Fibroblast of lung (primary cell): ENCODE results near the gene LRRC17. TPM values are rescaled to one million over a fixed set of nuclear protein-coding genes. Genes with fewer than 3 reads are reported as not detected.
A peak's percentile ranks its signal among the peaks of the same experiment; 100 is the strongest.

Experiments
- DNase-seq, 2 donors: peaks; one replicate each; pipeline versions ENCODE4 v3.0.0 to v3.0.0-alpha.2; 2010; ENCODE audit warnings: low read depth in 2 of 2
- H2AFZ ChIP-seq: 2 replicates; pipeline ENCODE4 v1.5.1; 2012; ENCODE audit warnings: low read length, control low read depth, inconsistent platforms
- H3K27ac ChIP-seq: 2 replicates; pipeline ENCODE4 v1.5.1; 2011; ENCODE audit warnings: low read length, control low read depth; ENCODE audit not compliant: insufficient read depth
- H3K27me3 ChIP-seq: 2 replicates; pipeline ENCODE4 v1.5.1; 2011; ENCODE audit warnings: mild to moderate bottlenecking, low read length; ENCODE audit not compliant: control insufficient read depth, insufficient read depth
- H3K36me3 ChIP-seq: 2 replicates; pipeline ENCODE4 v1.5.1; 2011; ENCODE audit warnings: low read length; ENCODE audit not compliant: control insufficient read depth, insufficient read depth
- H3K4me1 ChIP-seq: 2 replicates; pipeline ENCODE4 v1.5.1; 2011; ENCODE audit warnings: low read length; ENCODE audit not compliant: control insufficient read depth, insufficient read depth; ENCODE audit errors: extremely low read depth
- H3K4me2 ChIP-seq: 2 replicates; pipeline ENCODE4 v1.5.1; 2011; ENCODE audit warnings: low read length, control low read depth; ENCODE audit not compliant: insufficient read depth; ENCODE audit errors: extremely low read depth
- H3K4me3 ChIP-seq, 4 experiments: fragments of 200-600 bp in 1 of 4; sonication (generic) in 1 of 4; replicated peaks in 1 of 4; 2 replicates each; pipeline ENCODE4 v1.5.1; 2011 to 2016; ENCODE audit warnings: low read length in 4 of 4, low read depth in 3 of 4, mild to moderate bottlenecking in 3 of 4, control low read depth in 2 of 4, inconsistent platforms in 1 of 4, mixed read lengths in 1 of 4; ENCODE audit not compliant: insufficient read depth in 1 of 4; ENCODE audit errors: control extremely low read depth in 1 of 4
- H3K79me2 ChIP-seq: 2 replicates; pipeline ENCODE4 v1.5.1; 2012; ENCODE audit warnings: mild to moderate bottlenecking, low read length, inconsistent platforms; ENCODE audit not compliant: control insufficient read depth, insufficient read depth
- H3K9ac ChIP-seq: 2 replicates; pipeline ENCODE4 v1.5.1; 2011; ENCODE audit warnings: mild to moderate bottlenecking, low read length, control low read depth; ENCODE audit not compliant: insufficient read depth
- H3K9me3 ChIP-seq: 2 replicates; pipeline ENCODE4 v1.5.1; 2012; ENCODE audit warnings: low read depth, low read length; ENCODE audit not compliant: control insufficient read depth, insufficient read depth
- H4K20me1 ChIP-seq: 2 replicates; pipeline ENCODE4 v1.5.1; 2011; ENCODE audit warnings: low read length; ENCODE audit not compliant: control insufficient read depth, insufficient read depth; ENCODE audit errors: extremely low read depth
- CTCF ChIP-seq, 2 donors: IDR thresholded peaks in 1 of 2; conservative IDR thresholded peaks in 1 of 2; 1 replicate in 1 of 2; 2 replicates in 1 of 2; pipeline ENCODE4 v1.5.1; 2011 to 2012; ENCODE audit warnings: low read length in 2 of 2, control low read depth in 1 of 2, inconsistent platforms in 1 of 2, low read depth in 1 of 2, mild to moderate bottlenecking in 1 of 2
- EZH2 ChIP-seq: IDR thresholded peaks from 2 replicates; pipeline ENCODE4 v1.5.1; 2012; ENCODE audit warnings: low read length, control low read depth, mild to moderate bottlenecking; ENCODE audit errors: missing control alignments
- polyA plus RNA-seq, 2 donors: library from polyadenylated mRNA; depleted of rRNA in 1 of 2; stranded (reverse) in 1 of 2; unstranded in 1 of 2; fragments of >200 nt; gene quantifications; 2 replicates each; pipeline ENCODE4 v1.2.1, GENCODE V29; 2011 to 2012; ENCODE audit warnings: missing spikeins in 1 of 2
- total RNA-seq: library from RNA; depleted of rRNA; stranded (reverse); fragments of >200 nt; gene quantifications from 2 replicates; pipeline ENCODE4 v1.2.1, GENCODE V29; 2014

The LRRC17 gene
- total and polyA plus RNA-seq, 2 donors (not counting 1 experiment from before 2014, with no cell fraction given): 12.6 to 31.5 TPM

DNA sequence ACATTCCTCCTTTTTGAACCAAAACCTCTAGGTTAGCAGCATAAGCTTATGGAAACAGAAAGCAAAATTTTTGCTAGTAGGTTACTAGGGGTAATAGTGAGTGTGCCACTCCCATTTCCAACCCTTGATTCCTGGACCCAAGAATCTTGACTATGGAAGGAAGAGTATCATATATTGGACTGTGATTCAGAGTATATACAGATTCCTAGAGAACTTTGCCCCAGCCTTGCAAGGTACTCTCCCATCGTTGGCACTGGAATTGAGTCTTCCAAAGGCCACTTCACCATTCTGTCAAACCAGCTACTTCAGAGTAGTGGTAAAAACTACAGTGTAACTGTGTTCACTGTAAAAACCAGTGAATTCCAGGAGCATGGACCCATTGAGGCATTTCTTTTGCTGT, 69.4 kb downstream of the LRRC17 start:
- H3K9ac ChIP-seq: no peak overlapping the region
- TF ChIP-seq CTCF (conservative IDR thresholded peaks at IDR 0.05 in 1 of 2, IDR thresholded peaks at IDR 0.05 in 1 of 2; ENCODE audit: low read depth in 1 of 2, low read length in 2 of 2): no peak
- TF ChIP-seq EZH2: no peak
- no peak overlapping the region for H2AFZ ChIP-seq

GRCh38 chr7:102983602-102984001, 70.8 kb downstream of the LRRC17 start:
- no peaks in the 10 kb centered on the region for H3K27me3 ChIP-seq
- H3K9me3 ChIP-seq: no peaks in the 10 kb centered on the region
- no peak overlapping the region for H3K27ac ChIP-seq
- DNase-seq: peak in 1 of 2 donors; percentile 55
- TF ChIP-seq CTCF (conservative IDR thresholded peaks at IDR 0.05 in 1 of 2, IDR thresholded peaks at IDR 0.05 in 1 of 2; ENCODE audit: low read depth in 1 of 2, low read length in 2 of 2) (no peak), EZH2 (no peak)
- no peaks in the 10 kb centered on the region for H3K4me1 ChIP-seq
- H4K20me1 ChIP-seq: no peaks in the 10 kb centered on the region
- H2AFZ ChIP-seq: no peak overlapping the region
- H3K36me3 ChIP-seq: no peaks in the 10 kb centered on the region
- no peak overlapping the region for H3K9ac ChIP-seq
- H3K79me2 ChIP-seq: no peaks in the 10 kb centered on the region
- H3K4me2 ChIP-seq: no peak overlapping the region
- H3K4me3 ChIP-seq: no peak overlapping the region

More for the DNA sequence above, 69.4 kb downstream of the LRRC17 start:
- Histone ChIP-seq H4K20me1 (no peaks in the 10 kb centered on the region), H3K79me2 (no peaks in the 10 kb centered on the region), H3K4me2 (no peak overlapping the region), H3K4me1 (no peaks in the 10 kb centered on the region), H3K27me3 (no peaks in the 10 kb centered on the region), H3K9me3 (no peaks in the 10 kb centered on the region), H3K4me3 (no peak overlapping the region), H3K27ac (no peak overlapping the region), H3K36me3 (no peaks in the 10 kb centered on the region)
- DNase-seq: no peak

DNA sequence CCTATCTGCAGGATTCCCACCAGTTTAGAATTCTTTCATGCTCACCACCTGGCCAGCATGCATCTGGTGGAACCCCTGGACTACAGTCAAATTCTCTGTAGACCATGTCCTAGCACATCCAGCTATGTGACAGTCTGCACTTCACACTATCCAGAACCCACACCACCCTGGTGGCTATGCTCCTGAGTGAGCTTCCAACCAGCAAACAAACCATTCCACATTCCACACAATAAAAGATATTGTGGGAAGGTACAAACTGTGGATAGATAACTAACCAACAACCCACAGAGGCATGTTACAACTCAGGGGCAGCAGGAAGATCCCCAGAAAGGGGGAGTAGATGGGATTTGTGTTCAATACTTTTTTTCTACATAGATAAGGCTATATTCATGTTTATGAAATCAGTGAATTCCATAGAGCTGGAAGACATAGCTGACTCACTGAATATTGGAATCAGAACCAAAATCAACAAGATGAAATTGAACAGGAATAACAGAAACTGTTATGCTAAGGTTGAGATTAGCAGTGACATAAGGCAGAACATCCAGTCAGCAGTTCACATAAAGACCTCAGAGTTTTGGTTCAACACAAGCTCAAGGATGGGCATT, 72.5 kb downstream of the LRRC17 start:
- TF ChIP-seq EZH2: no peak
- TF ChIP-seq CTCF (conservative IDR thresholded peaks at IDR 0.05 in 1 of 2, IDR thresholded peaks at IDR 0.05 in 1 of 2; ENCODE audit: low read depth in 1 of 2, low read length in 2 of 2): no peak
- Histone ChIP-seq H3K9ac (no peak overlapping the region), H3K36me3 (no peaks in the 10 kb centered on the region), H3K27ac (no peak overlapping the region), H2AFZ (no peak overlapping the region), H3K4me2 (no peak overlapping the region), H3K4me1 (no peaks in the 10 kb centered on the region), H3K27me3 (no peaks in the 10 kb centered on the region), H3K9me3 (no peaks in the 10 kb centered on the region), H3K4me3 (no peak overlapping the region), H4K20me1 (no peaks in the 10 kb centered on the region), H3K79me2 (no peaks in the 10 kb centered on the region)
- peak; percentile 24 to 68 for DNase-seq
